ENCODE results near the gene SLC35G6.
A peak's percentile ranks its signal among the peaks of the same experiment; 100 is the strongest.
"Not testable (repeated sequence)": the region's sequence is repeated elsewhere in the genome, so short reads cannot be mapped to it uniquely, and the experiment has no call there.

SLC35G6 gene

DNA sequence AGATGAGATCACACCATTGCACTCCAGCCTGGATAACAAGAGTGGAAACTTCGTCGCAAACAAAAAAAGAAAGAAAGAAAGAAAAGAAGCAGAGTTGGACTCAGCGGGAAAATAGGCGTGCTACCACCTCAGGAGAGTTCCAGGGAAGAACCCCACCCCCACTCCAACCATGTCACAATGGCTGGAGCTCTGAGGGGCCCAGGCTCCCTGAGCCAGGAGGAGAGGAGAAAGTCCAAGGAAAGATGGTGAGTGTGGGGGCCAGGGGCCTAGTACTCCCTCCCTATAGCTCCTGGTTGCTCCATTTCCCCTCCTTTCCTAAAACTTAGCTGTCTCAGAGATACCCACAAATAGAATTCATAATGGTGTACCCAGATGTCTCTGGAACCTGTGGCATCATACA lies at the start of gene SLC35G6:
Gene SLC35G6, plus strand, starts transcription at position 172 of the 400 bp plus-strand sequence. Its CDS starts 71 bp downstream, at position 243.
- not testable (repeated sequence) for DNase-seq

DNA sequence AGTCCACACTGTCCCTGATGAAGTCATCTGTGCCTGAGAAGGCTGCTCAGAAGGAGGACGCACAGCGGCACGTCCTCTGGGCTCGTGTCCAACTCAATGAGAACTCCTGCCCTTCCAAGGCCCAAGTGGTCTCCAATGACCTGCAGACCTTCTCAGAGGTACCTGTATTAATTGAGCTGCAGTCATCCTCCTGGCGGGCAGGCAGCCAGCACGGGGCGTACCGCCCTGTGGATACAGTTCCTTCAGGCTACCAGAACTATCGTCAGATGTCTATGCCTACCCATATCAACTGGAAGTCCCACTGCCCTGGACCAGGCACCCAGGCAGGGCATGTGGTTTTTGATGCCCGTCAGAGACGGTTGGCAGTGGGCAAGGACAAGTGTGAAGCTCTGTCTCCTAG lies 49.0 kb upstream of the SLC35G6 start:
- DNase-seq = no peak

DNA sequence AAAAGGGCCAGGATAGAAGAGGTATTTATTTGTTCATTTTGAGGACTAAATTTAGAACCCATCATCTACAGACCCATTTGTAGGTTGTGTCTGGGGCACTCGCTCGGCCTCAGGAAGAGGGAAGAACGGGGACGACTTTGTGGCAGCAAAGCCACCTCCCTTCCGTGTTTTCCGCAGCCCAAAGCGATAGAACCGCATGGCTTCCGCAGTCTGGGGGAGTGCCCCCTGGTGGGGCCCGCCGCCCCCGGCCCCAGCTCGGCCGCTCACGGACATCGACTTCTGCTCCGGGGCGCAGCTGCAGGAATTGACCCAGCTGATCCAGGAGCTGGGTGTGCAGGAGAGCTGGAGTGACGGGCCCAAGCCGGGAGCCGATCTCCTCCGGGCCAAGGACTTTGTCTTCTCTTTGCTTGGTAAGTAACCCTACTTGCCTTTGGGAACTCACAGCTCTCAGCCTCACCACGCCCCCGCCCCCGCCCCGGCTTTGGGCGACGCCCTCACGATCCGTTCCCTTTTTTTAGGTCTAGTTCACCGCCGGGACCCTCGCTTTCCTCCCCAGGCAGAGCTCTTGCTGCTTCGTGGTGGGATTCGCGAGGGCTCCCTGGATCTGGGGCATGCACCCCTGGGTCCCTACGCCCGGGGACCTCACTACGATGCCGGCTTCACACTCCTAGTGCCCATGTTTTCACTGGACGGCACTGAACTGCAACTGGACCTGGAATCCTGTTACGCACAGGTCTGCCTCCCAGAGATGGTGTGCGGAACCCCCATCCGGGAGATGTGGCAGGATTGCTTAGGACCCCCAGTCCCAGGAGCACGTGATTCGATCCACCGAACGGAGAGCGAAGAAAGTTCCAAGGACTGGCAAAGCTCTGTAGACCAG lies 45.3 kb upstream of the SLC35G6 start:
- DNase-seq = peak; percentile 62

DNA sequence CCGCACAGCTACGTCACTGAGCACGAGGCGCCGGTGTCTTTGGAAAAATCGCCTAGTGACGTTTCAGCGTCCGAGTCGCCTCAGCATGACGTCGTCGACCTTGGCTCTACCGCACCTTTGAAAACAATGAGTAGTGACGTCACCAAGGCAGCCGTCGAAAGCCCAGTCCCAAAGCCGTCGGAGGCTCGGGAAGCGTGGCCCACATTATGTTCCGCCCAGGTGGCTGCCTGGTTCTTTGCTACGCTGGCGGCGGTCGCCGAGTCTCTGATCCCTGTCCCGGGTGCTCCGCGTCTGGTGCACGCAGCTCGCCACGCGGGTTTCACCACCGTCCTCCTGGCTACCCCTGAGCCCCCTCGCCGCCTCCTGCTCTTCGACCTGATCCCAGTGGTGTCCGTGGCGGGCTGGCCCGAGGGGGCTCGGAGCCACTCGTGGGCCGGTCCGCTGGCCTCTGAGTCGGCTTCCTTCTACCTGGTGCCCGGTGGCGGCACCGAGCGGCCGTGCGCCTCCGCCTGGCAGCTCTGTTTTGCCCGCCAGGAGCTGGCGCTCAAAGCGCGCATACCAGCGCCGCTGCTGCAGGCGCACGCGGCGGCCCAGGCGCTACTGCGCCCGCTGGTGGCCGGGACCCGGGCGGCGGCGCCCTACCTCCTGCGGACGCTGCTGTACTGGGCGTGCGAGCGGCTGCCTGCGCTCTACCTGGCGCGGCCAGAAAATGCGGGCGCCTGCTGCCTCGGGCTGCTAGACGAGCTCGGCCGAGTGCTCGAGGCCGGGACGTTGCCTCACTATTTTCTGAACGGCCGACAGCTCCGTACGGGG lies 44.5 kb upstream of the SLC35G6 start:
- peak; percentile 82 for DNase-seq

DNA sequence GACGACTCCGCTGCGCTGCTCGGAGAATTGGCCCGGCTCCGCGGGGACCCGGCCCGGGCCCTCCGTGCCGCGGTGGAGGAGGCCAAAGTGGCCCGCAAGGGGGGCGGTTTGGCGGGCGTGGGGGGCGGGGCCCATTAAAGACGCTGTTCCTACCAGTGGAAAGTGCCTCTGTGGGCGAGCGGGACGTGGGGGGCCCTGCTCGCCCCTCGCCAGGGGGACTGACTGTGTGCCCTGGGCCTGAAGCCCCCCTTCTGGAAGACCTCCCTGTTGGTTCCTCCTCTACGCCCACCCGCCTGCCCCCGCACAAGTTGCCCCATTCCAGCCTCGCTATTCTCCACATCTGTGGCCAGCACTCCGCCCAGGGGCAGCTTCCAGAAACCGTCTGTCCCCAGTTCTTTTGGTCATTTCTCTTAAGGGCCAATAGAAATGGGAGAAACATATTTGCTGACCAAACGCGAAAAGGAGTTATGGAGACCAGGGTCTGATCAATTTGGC lies 43.8 kb upstream of the SLC35G6 start:
- DNase-seq = no peak

DNA sequence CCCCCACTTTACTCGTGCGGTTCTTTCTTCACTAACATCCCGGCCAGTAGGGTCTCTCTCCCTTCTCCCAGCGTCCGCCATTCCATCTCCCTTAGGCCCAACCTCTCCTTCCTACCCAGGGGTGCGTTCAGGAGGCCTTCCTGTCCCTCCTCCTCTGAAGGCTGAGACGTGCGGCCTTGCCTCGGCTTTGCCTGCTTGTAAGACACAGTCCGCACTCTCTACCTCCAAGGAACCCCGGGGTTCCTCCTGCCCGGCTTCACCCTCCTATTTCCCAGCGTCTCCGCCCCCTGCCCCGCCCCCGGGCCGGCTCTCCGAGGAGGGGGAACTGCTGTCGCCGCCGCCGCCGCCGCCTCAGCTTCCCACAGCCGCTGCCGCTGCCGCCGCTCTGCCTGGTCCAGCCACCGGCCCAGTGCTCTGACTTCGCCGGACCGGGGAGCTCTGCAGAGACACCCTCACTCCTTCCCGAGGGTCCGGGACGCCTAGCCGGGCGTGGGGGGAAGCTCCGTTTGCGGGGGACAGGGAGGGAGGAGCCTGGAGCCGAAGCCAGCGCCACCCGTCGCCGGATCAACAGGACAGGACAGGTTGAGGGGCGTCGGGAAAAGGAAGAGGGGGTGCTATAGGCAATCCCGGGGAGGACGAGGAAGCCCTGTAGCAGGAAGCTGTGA lies 43.2 kb upstream of the SLC35G6 start:
- DNase-seq = peak; percentile 58

DNA sequence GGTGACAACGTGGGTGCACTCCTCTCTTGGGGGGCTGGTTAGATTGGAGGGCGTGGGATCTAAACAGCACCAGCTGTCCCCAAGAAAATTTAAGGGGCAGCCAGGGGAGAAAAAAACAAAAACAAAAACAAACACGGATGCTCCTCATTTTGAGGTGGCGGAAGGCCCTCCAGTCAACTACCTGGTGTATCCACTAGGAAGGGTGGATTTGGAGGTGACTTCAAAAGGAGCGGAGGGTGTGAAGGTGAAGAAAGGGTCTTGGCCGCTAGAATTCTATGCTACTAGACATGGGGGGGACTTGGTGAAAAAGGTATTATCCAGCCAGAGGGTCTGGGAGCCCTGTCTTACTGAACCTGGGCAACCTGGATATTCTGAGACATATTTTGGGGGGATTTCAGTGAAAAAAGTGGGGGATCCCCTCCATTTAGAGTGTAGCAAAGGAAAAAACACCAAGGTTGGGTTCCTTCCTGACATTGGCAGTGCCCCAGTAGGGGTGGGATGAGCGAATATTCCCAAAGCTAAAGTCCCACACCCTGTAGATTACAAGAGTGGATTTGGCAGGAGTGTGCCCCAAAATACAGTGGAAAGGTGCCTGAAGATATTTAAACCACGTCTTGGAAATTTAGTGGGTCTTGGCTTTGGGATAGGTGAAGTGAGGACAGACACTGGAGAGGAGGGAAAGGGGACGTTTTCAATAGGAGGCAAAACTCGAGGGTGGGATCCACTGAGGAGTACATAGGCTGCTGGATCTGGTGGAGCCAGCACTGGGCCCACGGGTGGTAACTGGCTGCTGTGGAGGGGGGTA lies 42.4 kb upstream of the SLC35G6 start:
- DNase-seq = no peak

DNA sequence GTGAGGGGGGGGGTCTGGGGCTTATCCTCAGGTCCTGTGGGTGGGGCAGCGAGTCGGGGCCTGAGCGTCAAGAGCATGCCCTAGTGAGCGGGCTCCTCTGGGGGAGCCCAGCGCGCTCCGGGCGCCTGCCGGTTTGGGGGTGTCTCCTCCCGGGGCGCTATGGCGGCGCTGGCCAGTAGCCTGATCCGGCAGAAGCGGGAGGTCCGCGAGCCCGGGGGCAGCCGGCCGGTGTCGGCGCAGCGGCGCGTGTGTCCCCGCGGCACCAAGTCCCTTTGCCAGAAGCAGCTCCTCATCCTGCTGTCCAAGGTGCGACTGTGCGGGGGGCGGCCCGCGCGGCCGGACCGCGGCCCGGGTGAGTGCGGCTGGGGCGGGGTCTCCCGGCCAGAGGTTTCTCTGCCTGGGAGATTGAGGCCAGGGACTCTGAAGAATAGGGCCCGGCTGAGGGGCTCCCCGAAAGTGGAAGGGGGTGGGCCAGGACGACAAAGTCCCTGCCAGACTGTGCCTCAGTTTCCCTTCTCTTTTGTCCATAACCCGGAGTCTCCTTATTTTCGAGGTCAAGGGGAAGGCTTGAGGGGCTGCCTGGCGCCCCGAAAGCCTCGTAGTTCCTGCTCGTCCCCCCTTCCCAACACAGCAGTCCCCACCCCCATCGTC lies 41.7 kb upstream of the SLC35G6 start, which contains the start of gene FGF11:
Gene FGF11, plus strand, starts transcription at position 51 of the 651 bp plus-strand sequence. Its CDS starts 109 bp downstream, at position 160.
- DNase-seq = no peak

DNA sequence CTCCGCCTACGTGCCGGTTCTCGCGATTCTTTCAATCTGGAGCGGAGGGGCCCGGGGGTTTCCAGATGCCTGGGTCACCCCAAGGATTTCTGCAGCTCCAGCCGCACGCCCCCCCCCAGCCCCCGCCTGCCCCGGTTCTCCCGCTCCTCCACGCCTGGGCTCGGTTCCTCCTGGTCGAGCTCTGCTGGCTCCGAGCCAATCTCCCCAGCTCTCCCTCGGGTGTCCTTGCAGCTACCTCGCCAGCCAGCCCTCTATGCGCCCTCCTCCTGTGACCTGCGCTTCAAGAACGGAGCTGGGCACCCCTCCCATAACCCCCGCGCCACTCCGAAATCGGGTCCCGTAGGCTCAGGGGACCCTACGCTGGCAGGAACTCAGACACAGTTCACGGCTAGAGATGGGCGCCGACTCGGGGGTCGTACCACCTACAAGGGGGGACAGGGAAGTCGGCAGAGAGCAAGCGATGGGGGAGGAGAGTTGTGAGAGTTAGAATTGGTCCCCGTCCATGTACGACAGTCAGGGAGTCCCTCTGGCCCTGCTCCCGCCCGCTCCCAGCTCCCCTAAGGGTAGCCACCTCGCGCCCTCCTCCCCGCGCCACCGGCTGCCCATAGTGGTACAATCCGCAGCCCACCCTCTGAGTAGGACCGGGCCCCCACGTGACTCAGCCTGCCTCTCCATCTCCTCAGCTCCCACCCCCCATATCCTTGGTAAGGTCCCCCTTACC lies 41.0 kb upstream of the SLC35G6 start:
- peak; percentile 18 for DNase-seq

DNA sequence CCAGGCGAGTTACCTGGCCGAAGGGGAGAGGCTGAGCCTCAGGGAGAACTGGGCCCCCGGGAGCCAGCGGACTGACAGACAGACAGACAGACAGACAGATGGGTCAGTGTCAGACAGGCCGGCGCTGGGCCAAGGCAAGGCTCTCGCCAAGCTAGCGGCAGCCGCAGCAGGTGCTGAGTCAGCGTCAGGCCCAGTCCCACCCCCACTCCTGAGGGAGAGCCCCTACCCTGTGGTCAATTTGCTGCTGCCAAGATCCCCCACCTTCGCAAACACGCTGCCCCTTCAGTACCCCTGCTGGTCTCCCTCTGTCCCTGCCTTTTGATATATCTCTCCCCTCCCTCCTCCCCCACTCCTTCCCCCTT lies 40.4 kb upstream of the SLC35G6 start:
- DNase-seq = peak; percentile 23

DNA sequence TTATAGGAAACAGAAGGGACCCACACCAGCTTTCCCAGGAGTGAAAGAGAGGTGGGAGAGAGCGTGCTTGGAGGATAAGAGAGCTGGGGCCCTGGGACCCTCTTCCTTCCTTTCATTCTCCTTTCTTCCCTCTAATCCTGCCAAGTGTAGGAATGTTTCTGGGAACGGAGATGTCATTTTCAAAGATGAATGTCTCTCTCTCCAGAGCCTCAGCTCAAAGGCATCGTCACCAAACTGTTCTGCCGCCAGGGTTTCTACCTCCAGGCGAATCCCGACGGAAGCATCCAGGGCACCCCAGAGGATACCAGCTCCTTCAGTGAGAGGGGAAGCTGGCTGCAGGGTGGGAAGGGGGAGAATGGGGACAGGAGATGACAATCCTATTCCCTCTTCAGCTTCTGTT lies 40.0 kb upstream of the SLC35G6 start:
- no peak for DNase-seq

DNA sequence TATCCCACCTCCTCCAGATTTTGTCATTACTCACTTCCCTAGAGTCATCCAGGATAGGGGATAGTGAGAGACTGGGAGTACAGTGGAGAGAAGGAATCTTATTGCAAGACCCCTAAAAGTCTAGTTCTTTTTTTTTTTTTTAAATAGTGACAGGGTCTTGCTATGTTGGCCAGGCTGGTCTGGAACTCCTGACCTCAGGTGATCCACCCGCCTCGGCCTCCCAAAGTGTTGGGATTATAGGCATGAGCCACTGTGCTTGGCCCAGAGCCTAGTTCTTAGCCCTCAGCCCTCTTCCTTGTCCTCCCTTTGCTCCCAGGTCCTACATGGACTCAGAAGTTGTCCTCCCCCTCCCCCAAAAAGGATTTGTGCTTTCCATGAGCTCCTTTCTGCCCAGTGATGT lies 39.1 kb upstream of the SLC35G6 start:
- no peak for DNase-seq

DNA sequence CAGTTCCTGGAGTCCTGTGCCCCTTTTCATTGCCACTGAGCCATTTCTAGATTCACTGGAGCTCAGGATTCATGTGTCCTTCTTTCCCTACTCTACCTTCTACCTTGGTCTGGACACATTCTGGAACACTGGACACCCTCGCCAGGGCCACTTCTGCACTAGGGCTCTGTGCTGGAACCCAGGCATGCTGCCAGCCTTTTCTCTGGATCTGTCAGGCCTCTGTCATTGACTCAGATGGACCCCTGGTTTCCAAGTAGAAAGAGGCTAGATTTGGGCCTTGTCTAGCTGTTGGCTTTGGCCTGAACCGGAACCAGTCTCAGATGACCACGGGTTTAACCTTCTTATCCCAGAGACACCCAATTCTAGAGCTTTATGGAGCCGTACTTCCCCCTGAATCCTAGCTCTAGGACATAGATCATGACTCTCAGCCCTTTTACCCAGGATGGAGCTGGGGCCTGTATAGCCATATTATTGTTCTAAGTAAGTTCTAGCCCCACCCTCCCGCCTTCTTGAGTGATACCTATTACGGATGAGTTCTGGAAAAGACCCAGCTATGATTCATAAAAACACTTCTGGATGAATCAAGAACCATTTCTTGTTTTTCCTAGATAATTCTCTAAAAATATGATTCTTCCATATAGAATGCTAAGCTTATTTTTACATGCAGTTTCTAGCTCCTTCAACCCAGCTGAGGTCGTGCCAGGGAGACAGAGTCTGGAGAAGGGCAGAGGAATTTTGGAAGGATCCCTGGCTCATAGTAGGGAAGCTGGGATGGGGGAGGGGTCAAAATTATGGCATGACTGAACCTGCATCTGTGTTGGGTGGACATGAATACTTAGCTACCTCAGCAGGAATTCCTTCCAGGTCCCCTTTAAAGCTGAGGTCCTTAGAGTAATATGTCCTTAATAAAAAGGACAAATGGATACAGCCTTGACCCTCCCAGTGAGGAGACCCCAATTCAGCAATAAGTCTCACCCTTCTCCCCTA lies 37.5 kb upstream of the SLC35G6 start:
- DNase-seq = no peak

DNA sequence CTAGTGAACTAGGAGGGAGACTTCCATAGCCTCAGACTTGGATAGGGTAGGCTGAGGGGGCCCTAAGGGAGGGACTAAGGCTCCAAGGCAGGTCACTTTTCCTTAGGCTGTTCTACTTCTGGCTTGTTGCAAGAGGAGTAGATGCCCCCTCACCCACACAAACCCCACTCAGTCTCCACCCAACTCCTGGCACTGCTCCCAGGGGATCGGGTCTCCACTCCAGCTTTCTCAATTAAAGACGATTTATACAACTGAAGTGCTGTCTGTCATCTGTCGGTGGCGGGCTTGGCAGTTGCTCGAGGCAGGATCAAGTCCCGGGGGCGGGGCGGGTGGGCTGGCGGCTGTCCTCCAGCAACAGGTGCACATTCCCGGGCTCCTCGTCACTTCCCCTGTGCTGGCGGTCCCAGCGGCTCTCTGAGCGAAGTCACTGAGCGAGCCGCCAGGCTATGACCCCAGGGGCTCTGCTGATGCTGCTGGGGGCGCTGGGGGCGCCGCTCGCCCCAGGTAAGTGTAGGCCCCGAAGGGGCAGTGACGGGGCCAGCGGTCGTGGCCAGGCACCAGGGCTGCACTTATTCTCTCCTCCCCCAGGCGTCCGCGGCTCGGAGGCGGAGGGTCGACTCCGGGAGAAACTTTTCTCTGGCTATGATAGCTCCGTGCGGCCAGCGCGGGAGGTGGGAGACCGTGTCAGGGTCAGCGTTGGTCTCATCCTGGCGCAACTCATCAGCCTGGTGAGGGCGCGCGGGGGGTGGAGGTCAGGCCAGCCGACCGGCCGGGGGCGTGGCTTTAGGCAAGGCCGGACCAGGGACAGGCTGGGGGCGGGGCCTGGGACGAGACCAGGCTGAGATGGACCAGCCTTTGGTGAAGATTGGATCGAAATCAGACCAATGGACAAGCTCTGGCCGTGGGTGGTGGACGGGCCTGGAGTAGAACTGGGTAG lies 36.3 kb upstream of the SLC35G6 start, which contains the start of gene CHRNB1:
Gene CHRNB1, plus strand, starts transcription at position 380 of the 937 bp plus-strand sequence. Its CDS starts 67 bp downstream, at position 447.
- no peak for DNase-seq

DNA sequence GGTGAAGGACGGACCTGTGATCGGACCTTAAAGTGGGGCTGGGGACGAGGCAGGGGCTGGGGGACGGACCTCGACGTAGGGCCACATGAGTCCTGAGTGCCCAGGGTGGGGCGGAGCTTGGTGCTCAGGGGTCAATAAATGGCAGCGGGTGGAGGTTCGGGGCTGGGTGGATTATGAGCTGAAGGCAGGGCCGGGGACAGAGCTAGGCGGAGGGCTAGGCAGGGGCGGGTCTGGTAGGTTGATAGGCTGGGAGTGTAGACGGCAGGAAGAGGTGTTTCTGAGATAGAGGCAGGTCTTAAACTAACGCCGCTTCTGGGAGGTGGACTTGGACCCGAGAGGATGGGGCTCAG lies 35.7 kb upstream of the SLC35G6 start:
- peak; percentile 36 for DNase-seq

DNA sequence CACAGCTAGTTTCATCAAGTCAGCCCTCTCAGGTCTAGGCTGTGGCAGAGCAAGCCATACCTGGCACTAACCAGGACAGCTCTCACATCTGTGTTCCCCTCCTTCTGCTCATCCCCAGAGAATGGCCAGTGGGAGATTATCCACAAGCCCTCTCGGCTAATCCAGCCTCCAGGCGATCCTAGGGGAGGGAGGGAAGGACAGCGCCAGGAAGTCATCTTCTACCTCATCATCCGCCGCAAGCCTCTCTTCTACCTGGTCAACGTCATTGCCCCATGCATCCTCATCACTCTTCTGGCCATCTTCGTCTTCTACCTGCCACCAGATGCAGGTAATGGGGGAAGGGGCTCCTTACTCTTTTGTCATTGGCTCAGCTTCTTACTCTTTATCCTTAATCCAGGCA lies 32.8 kb upstream of the SLC35G6 start:
- no peak for DNase-seq

DNA sequence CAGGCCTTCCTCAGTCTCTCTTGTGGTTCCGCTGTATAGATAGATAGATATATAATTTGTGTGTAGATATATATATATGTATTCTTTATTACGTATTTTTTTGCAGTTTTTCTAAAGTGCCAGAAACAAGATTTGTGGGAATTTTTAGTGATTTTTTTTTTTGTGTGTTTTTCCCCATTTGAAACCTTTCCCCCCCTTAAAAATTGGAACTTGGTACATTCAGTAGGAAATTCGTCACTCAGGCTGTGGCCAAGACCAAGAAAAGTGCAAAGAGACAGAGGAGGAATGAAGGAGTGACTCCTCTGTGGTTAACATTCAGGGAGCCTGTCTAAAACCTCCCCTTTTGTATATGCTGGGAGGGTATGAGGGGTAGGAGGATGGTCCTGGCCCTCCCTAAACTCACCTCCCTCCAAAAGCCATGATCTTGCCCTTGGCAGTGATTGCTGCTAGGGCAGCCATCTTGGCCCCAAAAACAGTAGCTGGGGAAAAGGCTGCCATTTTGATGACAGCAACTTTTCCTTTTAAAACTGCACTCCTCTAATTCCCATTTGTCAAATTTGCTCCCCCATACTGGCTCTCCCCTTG lies 21.2 kb upstream of the SLC35G6 start:
- no peak for DNase-seq

Measured in activated naive CD4-positive, alpha-beta T cell treated with Interleukin-2 at 50 U/mL for 16 hours (primary cell).